Right lobe of liver (tissue), 6 donors: ENCODE measurements around the gene IFNL3. TPM values are rescaled to one million over a fixed set of nuclear protein-coding genes. Genes with fewer than 3 reads are reported as not detected.

ENCODE experiments used
- ATAC-seq, 4 donors: fragments of 200-7000 bp; cut with Tn5 transposase; one replicate each; pipeline ENCODE4 v1.9.1; 2020; ENCODE audit warnings: mild to moderate bottlenecking in 4 of 4, moderate library complexity in 4 of 4
- DNase-seq, 3 donors: peaks; one replicate each; pipeline ENCODE4 v3.0.0-alpha.2; 2020
- H3K27ac ChIP-seq, 3 donors: fragments of 200-600 bp; one replicate each; pipeline ENCODE4 v1.8.0; 2022
- H3K27me3 ChIP-seq, 2 donors: fragments of 200-600 bp; one replicate each; pipeline ENCODE4 v1.8.0; 2022
- H3K36me3 ChIP-seq, 4 donors: fragments of 200-600 bp; sonication (generic) in 1 of 4; one replicate each; pipeline versions ENCODE4 v1.5.1 to v1.8.0; 2017 to 2022; ENCODE audit warnings: control low read depth in 1 of 4
- H3K4me1 ChIP-seq, 4 donors: fragments of 200-600 bp; sonication (generic) in 1 of 4; one replicate each; pipeline versions ENCODE4 v1.5.1 to v1.8.0; 2017 to 2022; ENCODE audit warnings: control low read depth in 1 of 4
- H3K4me3 ChIP-seq, 3 donors: fragments of 200-600 bp; one replicate each; pipeline ENCODE4 v1.8.0; 2022
- H3K9me3 ChIP-seq, 4 donors: fragments of 200-600 bp; sonication (generic) in 1 of 4; one replicate each; pipeline versions ENCODE4 v1.5.1 to v1.8.0; 2017 to 2022; ENCODE audit warnings: control low read depth in 1 of 4
- CTCF ChIP-seq, 4 donors: fragments of 200-600 bp in 3 of 4; fragments of 450-650 bp in 1 of 4; IDR thresholded peaks; one replicate each; pipeline versions ENCODE4 v1.5.1 to v1.8.0; 2016 to 2022; ENCODE audit warnings: antibody characterized with exemption in 4 of 4, mild to moderate bottlenecking in 2 of 4
- POLR2A ChIP-seq: fragments of 450-650 bp; IDR thresholded peaks from one replicate; pipeline ENCODE4 v1.6.1; 2017; ENCODE audit warnings: antibody characterized with exemption, mild to moderate bottlenecking
- WGBS: methylation state at CpG from one replicate; pipeline ENCODE4 v1.1.6; 2018; ENCODE audit warnings: low coverage, low lambda C conversion rate; ENCODE audit not compliant: insufficient coverage; ENCODE audit errors: missing lambda C conversion rate; 5-methylcytosine and 5-hydroxymethylcytosine counted together
- intact Hi-C, 2 donors: fragments of 100-400 bp; cut with DNase I; formaldehyde crosslinking; loops; one replicate each; pipeline versions ENCODE4 v1.11.2 to v1.14.1; 2022
- total RNA-seq, 6 experiments: library from RNA; depleted of rRNA in 2 of 6; stranded (reverse); fragments of >200 nt in 2 of 6; fragmentation: NEBNext Ultra II Directional in 3 of 6; extraction: Animal tissue kit (Norgen Biotek cat#: 25700) in 3 of 6; gene quantifications; one replicate each; pipeline versions ENCODE4 v1.1.0 to v1.2.4, GENCODE V29; 2016 to 2023
- donor health status: DM: no; HTN: yes; CAD: no.
- donor health status: DM: no; HTN: no; CAD: no.
- donor health status: DM: no; HTN: no; CAD: no.
- donor health status: DM: no; HTN: yes; CAD: no.
- donor health status: DM: no; HTN: yes; CAD: no.

IFNL3 gene
- total RNA-seq, 6 experiments from 2014 or later: not detected

GRCh38 chr19:39211731-39212374 is 33.0 kb downstream of the IFNL3 start:
- H3K9me3 ChIP-seq: no peaks in the 10 kb centered on the region
- 60% methylated on average over 10 of the region's 13 CpGs for WGBS
- no peaks in the 10 kb centered on the region for H3K4me1 ChIP-seq
- H3K27me3 ChIP-seq: no peaks in the 10 kb centered on the region
- no peak overlapping the region for H3K27ac ChIP-seq
- DNase-seq (no peak), ATAC-seq (no peak)
- H3K4me3 ChIP-seq: no peak overlapping the region
- intact Hi-C loops: no loop called here
- no peaks in the 10 kb centered on the region for H3K36me3 ChIP-seq
- TF ChIP-seq CTCF (IDR thresholded peaks at IDR 0.05) (no peak), POLR2A (no peak)

DNA sequence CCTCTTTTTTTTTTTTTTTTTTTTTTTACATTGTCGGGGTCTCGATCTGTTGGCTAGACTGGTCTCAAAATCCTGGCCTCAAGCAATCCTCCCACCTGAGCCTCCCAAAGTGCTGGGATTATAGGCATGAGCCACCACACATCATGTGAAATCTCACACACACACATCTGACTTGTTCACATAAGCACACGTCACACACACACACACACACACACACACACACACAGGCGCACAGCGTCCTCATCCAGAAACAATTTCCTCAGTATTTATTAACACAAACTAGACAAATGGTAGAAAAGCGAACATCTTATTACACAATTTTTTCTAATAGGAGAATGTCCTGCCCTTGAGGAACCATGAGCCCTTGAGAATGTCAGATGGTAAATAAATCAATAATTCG is 35.6 kb downstream of the IFNL3 start:
- no peak for TF ChIP-seq CTCF (IDR thresholded peaks at IDR 0.05)
- no peak for TF ChIP-seq POLR2A
- no peak for ATAC-seq
- 61% methylated on average over 6 of the region's 7 CpGs for WGBS

DNA sequence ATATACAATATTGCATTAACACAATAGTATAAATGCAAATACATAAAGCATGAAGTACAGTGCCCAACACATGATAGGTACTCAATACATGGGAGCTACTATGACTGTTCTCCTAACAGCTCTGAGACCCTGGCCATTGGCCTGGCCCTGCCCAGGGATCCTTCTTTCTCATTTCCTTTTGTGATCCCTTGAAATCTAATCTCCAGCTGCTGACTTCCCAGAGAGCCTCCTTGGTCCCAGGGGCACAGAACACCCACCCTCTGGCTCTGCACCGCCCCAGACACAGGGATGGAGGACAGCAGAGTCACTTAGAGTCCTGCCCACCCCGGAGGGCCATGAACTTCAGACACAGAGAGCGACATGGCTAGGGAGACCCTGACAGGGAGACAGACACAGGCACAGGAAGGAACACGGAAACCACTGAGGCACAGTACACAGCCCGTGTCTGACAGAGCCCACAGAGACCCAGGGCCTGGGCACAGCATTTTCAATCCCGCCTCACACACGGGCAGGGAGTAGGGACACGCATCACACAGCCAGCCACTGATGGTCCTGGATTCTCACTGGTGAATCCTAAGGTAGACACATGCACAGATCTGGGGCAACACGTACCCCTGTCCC is 36.5 kb downstream of the IFNL3 start:
- H3K27ac ChIP-seq: no peak overlapping the region
- no peak for ATAC-seq
- intact Hi-C loops: loop anchor here (10.0 kb wide), 2 partner anchors 107 to 117 kb away; partner anchors contain the start of gene LRFN1 (in 1 of the 2)

More for the DNA sequence above, 35.6 kb downstream of the IFNL3 start:
- DNase-seq: no peak
- intact Hi-C loops: loop anchor here (10.0 kb wide), 2 partner anchors 106 to 116 kb away; partner anchors contain the start of gene LRFN1 (in 1 of the 2)
- H3K27me3 ChIP-seq: peaks cover 0 to under 1% of the 10 kb centered on the region in 2 donors
- H3K9me3 ChIP-seq: no peaks in the 10 kb centered on the region
- H3K4me3 ChIP-seq: no peak overlapping the region
- no peaks in the 10 kb centered on the region for H3K4me1 ChIP-seq
- H3K27ac ChIP-seq: no peak overlapping the region
- H3K36me3 ChIP-seq: no peaks in the 10 kb centered on the region

DNA sequence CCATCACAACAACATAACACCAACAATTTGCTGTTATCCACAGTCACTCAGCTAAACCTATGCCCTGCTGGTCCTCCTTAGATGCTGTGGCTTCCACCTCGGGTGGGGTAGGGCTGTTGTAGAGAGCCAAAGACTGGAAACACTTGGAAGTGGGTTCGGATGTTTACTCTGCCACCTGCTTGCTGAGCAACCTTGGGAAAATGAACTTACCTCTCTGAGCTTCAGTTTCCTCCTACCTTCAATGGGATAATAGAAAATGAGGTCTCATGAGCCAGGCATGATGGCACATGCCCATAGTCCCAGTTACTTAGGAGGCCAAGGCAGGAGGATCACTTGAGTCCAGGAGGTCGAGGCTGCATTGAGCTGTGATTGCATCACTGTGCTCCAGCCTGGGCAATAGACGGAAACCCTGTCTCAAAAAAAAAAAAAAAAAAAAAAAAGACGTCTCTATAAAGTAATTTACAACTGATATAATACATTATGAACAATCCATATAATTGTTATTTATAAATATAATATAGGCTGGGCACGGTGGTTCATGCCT is 37.4 kb downstream of the IFNL3 start:
- Histone ChIP-seq H3K4me3 (no peak overlapping the region), H3K27ac (no peak overlapping the region), H3K4me1 (no peaks in the 10 kb centered on the region), H3K9me3 (no peaks in the 10 kb centered on the region), H3K27me3 (peaks cover 0 to 5% of the 10 kb centered on the region in 2 donors), H3K36me3 (no peaks in the 10 kb centered on the region)
- no peak for ATAC-seq
- no peak for DNase-seq
- intact Hi-C loops: loop anchor here (10.0 kb wide), 2 partner anchors 107 to 117 kb away; partner anchors contain the start of gene LRFN1 (in 1 of the 2)
- 59% methylated on average over 3 of the region's 6 CpGs for WGBS
- TF ChIP-seq CTCF (IDR thresholded peaks at IDR 0.05): no peak
- no peak for TF ChIP-seq POLR2A

More for the DNA sequence above, 36.5 kb downstream of the IFNL3 start:
- DNase-seq: no peak
- 63% methylated on average over 5 of the region's 9 CpGs for WGBS
- H3K27me3 ChIP-seq: peaks cover 0 to 5% of the 10 kb centered on the region in 2 donors
- H3K4me3 ChIP-seq: no peak overlapping the region
- H3K9me3 ChIP-seq: no peaks in the 10 kb centered on the region
- TF ChIP-seq CTCF (IDR thresholded peaks at IDR 0.05) (no peak), POLR2A (no peak)
- no peaks in the 10 kb centered on the region for H3K4me1 ChIP-seq
- H3K36me3 ChIP-seq: no peaks in the 10 kb centered on the region
